ENCODE measurements around the gene ENPP7.

ENPP7 gene

GRCh38 chr17:79721993-79722671, 8.6 kb upstream of the ENPP7 start:
- Histone ChIP-seq H3K36me3 (replicated peaks; ENCODE audit: low read depth, low read length) (no peaks in the 10 kb centered on the region), H3K4me3 (ENCODE audit: low read length) (no peak overlapping the region), H3K27ac (ENCODE audit: low read length) (no peak overlapping the region), H3K4me1 (ENCODE audit: low read length) (no peaks in the 10 kb centered on the region), H3K79me2 (ENCODE audit: low read length) (no peaks in the 10 kb centered on the region), H3K9ac (ENCODE audit: low read length) (no peak overlapping the region), H2AFZ (ENCODE audit: low read depth, low read length) (no peak overlapping the region), H3K27me3 (ENCODE audit: low read depth, low read length) (no peaks in the 10 kb centered on the region), H3K4me2 (ENCODE audit: low read length) (no peak overlapping the region), H4K20me1 (ENCODE audit: insufficient read depth, low read length) (no peaks in the 10 kb centered on the region), H3K9me3 (ENCODE audit: insufficient read depth, low read length) (no peaks in the 10 kb centered on the region)
- TF ChIP-seq, protein P1, sequence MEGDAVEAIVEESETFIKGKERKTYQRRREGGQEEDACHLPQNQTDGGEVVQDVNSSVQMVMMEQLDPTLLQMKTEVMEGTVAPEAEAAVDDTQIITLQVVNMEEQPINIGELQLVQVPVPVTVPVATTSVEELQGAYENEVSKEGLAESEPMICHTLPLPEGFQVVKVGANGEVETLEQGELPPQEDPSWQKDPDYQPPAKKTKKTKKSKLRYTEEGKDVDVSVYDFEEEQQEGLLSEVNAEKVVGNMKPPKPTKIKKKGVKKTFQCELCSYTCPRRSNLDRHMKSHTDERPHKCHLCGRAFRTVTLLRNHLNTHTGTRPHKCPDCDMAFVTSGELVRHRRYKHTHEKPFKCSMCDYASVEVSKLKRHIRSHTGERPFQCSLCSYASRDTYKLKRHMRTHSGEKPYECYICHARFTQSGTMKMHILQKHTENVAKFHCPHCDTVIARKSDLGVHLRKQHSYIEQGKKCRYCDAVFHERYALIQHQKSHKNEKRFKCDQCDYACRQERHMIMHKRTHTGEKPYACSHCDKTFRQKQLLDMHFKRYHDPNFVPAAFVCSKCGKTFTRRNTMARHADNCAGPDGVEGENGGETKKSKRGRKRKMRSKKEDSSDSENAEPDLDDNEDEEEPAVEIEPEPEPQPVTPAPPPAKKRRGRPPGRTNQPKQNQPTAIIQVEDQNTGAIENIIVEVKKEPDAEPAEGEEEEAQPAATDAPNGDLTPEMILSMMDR (IDR thresholded peaks at IDR 0.05; ENCODE audit: low read depth, low read length), result peak; percentile 21; the same call in 1 of the 2 replicates
- TF ChIP-seq EZH2phosphoT487 (IDR thresholded peaks at IDR 0.05; ENCODE audit: low read depth), result no peak

- Histone ChIP-seq H3K36me3 (replicated peaks; ENCODE audit: low read depth, low read length) (no peaks in the 10 kb centered on the region), H4K20me1 (ENCODE audit: insufficient read depth, low read length) (no peaks in the 10 kb centered on the region), H3K27me3 (ENCODE audit: low read depth, low read length) (no peaks in the 10 kb centered on the region), H3K4me2 (ENCODE audit: low read length) (no peak overlapping the region), H3K79me2 (ENCODE audit: low read length) (no peaks in the 10 kb centered on the region), H3K4me3 (ENCODE audit: low read length) (no peak overlapping the region), H3K9me3 (ENCODE audit: insufficient read depth, low read length) (no peaks in the 10 kb centered on the region), H2AFZ (ENCODE audit: low read depth, low read length) (no peak overlapping the region), H3K4me1 (ENCODE audit: low read length) (no peaks in the 10 kb centered on the region), H3K27ac (ENCODE audit: low read length) (no peak overlapping the region), H3K9ac (ENCODE audit: low read length) (no peak overlapping the region)
- TF ChIP-seq, protein P1 (IDR thresholded peaks at IDR 0.05; ENCODE audit: low read depth, low read length), result no peak
- no peak for TF ChIP-seq EZH2phosphoT487 (IDR thresholded peaks at IDR 0.05; ENCODE audit: low read depth)
Measured at GRCh38 chr17:79722787-79723186, 8.0 kb upstream of the ENPP7 start.

GRCh38 chr17:79728169-79728907, 2.4 kb upstream of the ENPP7 start:
- TF ChIP-seq, protein P1 (IDR thresholded peaks at IDR 0.05; ENCODE audit: low read depth, low read length), result no peak
- no peak for TF ChIP-seq EZH2phosphoT487 (IDR thresholded peaks at IDR 0.05; ENCODE audit: low read depth)
- Histone ChIP-seq H3K9ac (ENCODE audit: low read length) (no peak overlapping the region; the same call in 1 of the 2 replicates), H3K4me1 (ENCODE audit: low read length) (peaks cover 13% of the 10 kb centered on the region), H3K4me3 (ENCODE audit: low read length) (peak overlapping the region; percentile 69), H3K27me3 (ENCODE audit: low read depth, low read length) (no peaks in the 10 kb centered on the region), H3K9me3 (ENCODE audit: insufficient read depth, low read length) (no peaks in the 10 kb centered on the region), H3K27ac (ENCODE audit: low read length) (no peak overlapping the region), H3K36me3 (replicated peaks; ENCODE audit: low read depth, low read length) (no peaks in the 10 kb centered on the region), H2AFZ (ENCODE audit: low read depth, low read length) (peak overlapping the region; percentile 93; the same call in 1 of the 2 replicates), H3K4me2 (ENCODE audit: low read length) (peak overlapping the region; percentile 58), H4K20me1 (ENCODE audit: insufficient read depth, low read length) (no peaks in the 10 kb centered on the region), H3K79me2 (ENCODE audit: low read length) (peaks cover 5% of the 10 kb centered on the region; the same call in 1 of the 2 replicates)

DNA sequence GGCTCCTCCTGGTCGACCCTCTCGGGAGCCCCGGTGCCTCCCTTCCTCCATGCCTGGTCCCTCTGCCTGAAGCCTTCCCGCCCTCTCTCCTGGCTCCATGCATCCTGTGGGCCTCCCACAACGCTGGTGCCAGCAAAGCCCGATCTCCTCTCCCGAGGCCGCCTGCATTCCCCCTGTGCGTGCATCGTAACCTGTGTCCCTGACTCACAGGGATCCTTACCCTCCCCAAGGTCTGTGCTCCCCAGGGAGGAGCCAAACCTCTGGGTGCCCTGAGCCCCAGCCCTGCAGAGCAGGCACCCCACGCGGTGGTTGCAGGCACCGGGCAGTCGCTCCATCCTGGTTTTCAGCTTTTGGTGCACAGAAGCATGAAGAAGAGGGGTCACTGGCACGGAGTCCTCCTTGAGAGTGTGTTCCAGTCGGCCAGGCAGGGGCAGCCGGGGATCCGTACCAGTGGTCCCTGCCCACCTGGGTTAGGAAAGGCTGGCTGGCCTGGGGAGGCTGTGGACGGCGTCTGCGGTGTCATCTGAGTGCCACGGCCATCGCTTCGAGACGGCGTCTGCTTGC, 1.8 kb upstream of the ENPP7 start:
- Histone ChIP-seq H3K27ac (ENCODE audit: low read length) (no peak overlapping the region), H3K9ac (ENCODE audit: low read length) (no peak overlapping the region), H3K9me3 (ENCODE audit: insufficient read depth, low read length) (no peaks in the 10 kb centered on the region), H3K4me2 (ENCODE audit: low read length) (peak overlapping the region; percentile 58), H3K27me3 (ENCODE audit: low read depth, low read length) (no peaks in the 10 kb centered on the region), H3K4me1 (ENCODE audit: low read length) (peaks cover 18% of the 10 kb centered on the region), H3K79me2 (ENCODE audit: low read length) (peaks cover 5% of the 10 kb centered on the region; the same call in 1 of the 2 replicates), H4K20me1 (ENCODE audit: insufficient read depth, low read length) (no peaks in the 10 kb centered on the region), H3K36me3 (replicated peaks; ENCODE audit: low read depth, low read length) (no peaks in the 10 kb centered on the region), H2AFZ (ENCODE audit: low read depth, low read length) (peak overlapping the region; percentile 80; the same call in 1 of the 2 replicates), H3K4me3 (ENCODE audit: low read length) (peak overlapping the region; percentile 37; the same call in 1 of the 2 replicates)
- no peak for TF ChIP-seq EZH2phosphoT487 (IDR thresholded peaks at IDR 0.05; ENCODE audit: low read depth)
- TF ChIP-seq, protein P1 (IDR thresholded peaks at IDR 0.05; ENCODE audit: low read depth, low read length), result no peak
